KMS-11 (cell line): Measurements from ENCODE around the gene RAB28.

Experiments used
- H2AFZ ChIP-seq: fragments of 200-600 bp; sonication (generic); 2 replicates; pipeline ENCODE4 v1.6.1; 2016; ENCODE audit warnings: antibody characterized with exemption, mixed run types, low read depth
- H3K27ac ChIP-seq: fragments of 200-600 bp; sonication (generic); 2 replicates; pipeline ENCODE4 v1.6.1; 2016; ENCODE audit warnings: mild to moderate bottlenecking, mixed run types
- H3K27me3 ChIP-seq: fragments of 200-600 bp; sonication (generic); 2 replicates; pipeline ENCODE4 v1.6.1; 2017; ENCODE audit warnings: mild to moderate bottlenecking, low read depth, mixed run types, moderate library complexity; ENCODE audit not compliant: insufficient read depth
- H3K36me3 ChIP-seq: fragments of 200-600 bp; sonication (generic); 2 replicates; pipeline ENCODE4 v1.6.1; 2017; ENCODE audit warnings: mild to moderate bottlenecking, mixed run types; ENCODE audit not compliant: insufficient read depth
- H3K4me1 ChIP-seq: fragments of 200-600 bp; sonication (generic); 2 replicates; pipeline ENCODE4 v1.6.1; 2016; ENCODE audit warnings: mild to moderate bottlenecking, low read depth, mixed run types; ENCODE audit not compliant: poor library complexity, severe bottlenecking
- H3K4me2 ChIP-seq: fragments of 200-600 bp; sonication (generic); 2 replicates; pipeline ENCODE4 v1.7.0; 2016; ENCODE audit warnings: mild to moderate bottlenecking, mixed run types
- H3K4me3 ChIP-seq: fragments of 200-600 bp; sonication (generic); IDR thresholded peaks from 2 replicates; pipeline ENCODE4 v1.6.1; 2017; ENCODE audit warnings: low read depth, low read length, mixed read lengths; ENCODE audit not compliant: insufficient read depth
- H3K79me2 ChIP-seq: fragments of 200-600 bp; sonication (generic); 2 replicates; pipeline ENCODE4 v1.6.1; 2016; ENCODE audit warnings: low read depth, mixed run types; ENCODE audit not compliant: insufficient read depth
- H3K9ac ChIP-seq: fragments of 200-600 bp; sonication (generic); 2 replicates; pipeline ENCODE4 v1.6.1; 2016; ENCODE audit warnings: mild to moderate bottlenecking, mixed run types
- H4K20me1 ChIP-seq: fragments of 200-600 bp; sonication (generic); 2 replicates; pipeline ENCODE4 v1.6.1; 2016; ENCODE audit warnings: mild to moderate bottlenecking, mixed run types; ENCODE audit not compliant: insufficient read depth
- CTCF ChIP-seq: fragments of 200-600 bp; sonication (generic); conservative IDR thresholded peaks from 2 replicates; pipeline ENCODE4 v1.6.1; 2017; ENCODE audit warnings: low read depth, mild to moderate bottlenecking, antibody characterized with exemption, low read length, moderate library complexity, mixed read lengths

The RAB28 gene

GRCh38 chr4:13484749-13485221 lies 645 bp upstream of the RAB28 start:
- TF ChIP-seq CTCF: no peak
- peaks cover 43% of the 10 kb centered on the region for H3K79me2 ChIP-seq
- peak overlapping the region; percentile 59 for H3K4me2 ChIP-seq
- H3K36me3 ChIP-seq: no peaks in the 10 kb centered on the region
- H3K9ac ChIP-seq: peak overlapping the region; percentile 68; the same call in 1 of the 2 replicates
- H3K27ac ChIP-seq: peak overlapping the region; percentile 72
- no peaks in the 10 kb centered on the region for H3K27me3 ChIP-seq
- no peaks in the 10 kb centered on the region for H4K20me1 ChIP-seq
- H3K4me1 ChIP-seq: peaks cover 19% of the 10 kb centered on the region
- H3K4me3 ChIP-seq: no peak overlapping the region
- H2AFZ ChIP-seq: peak overlapping the region; percentile 55

GRCh38 chr4:13483768-13484121 lies 395 bp downstream of the RAB28 start:
- H3K4me2 ChIP-seq: peak overlapping the region; percentile 88; the same call in 1 of the 2 replicates
- no peaks in the 10 kb centered on the region for H4K20me1 ChIP-seq
- H3K9ac ChIP-seq: peak overlapping the region; percentile 68
- no peaks in the 10 kb centered on the region for H3K36me3 ChIP-seq
- peak overlapping the region; percentile 72 for H3K27ac ChIP-seq
- H3K27me3 ChIP-seq: no peaks in the 10 kb centered on the region
- peaks cover 27% of the 10 kb centered on the region for H3K4me1 ChIP-seq
- H2AFZ ChIP-seq: no peak overlapping the region
- TF ChIP-seq CTCF: no peak
- peaks cover 54% of the 10 kb centered on the region for H3K79me2 ChIP-seq
- H3K4me3 ChIP-seq: peak overlapping the region; percentile 64

GRCh38 chr4:13483136-13483767 lies 888 bp downstream of the RAB28 start:
- peak overlapping the region; percentile 75 for H3K4me3 ChIP-seq
- H4K20me1 ChIP-seq: no peaks in the 10 kb centered on the region
- H3K27me3 ChIP-seq: no peaks in the 10 kb centered on the region
- peak overlapping the region; percentile 72 for H3K27ac ChIP-seq
- H3K79me2 ChIP-seq: peaks cover 59% of the 10 kb centered on the region
- H3K4me1 ChIP-seq: peaks cover 32% of the 10 kb centered on the region
- peak overlapping the region; percentile 68 for H3K9ac ChIP-seq
- H2AFZ ChIP-seq: no peak overlapping the region
- no peaks in the 10 kb centered on the region for H3K36me3 ChIP-seq
- H3K4me2 ChIP-seq: peak overlapping the region; percentile 88; the same call in 1 of the 2 replicates
- no peak for TF ChIP-seq CTCF

- peak overlapping the region; percentile 72 for H3K27ac ChIP-seq
- no peak overlapping the region for H3K4me3 ChIP-seq
Measured at GRCh38 chr4:13481569-13481968, 2.6 kb downstream of the RAB28 start.

More at GRCh38 chr4:13481569-13481968, 2.6 kb downstream of the RAB28 start:
- H3K79me2 ChIP-seq: peaks cover 67% of the 10 kb centered on the region
- no peak for TF ChIP-seq CTCF
- H3K27me3 ChIP-seq: no peaks in the 10 kb centered on the region
- H4K20me1 ChIP-seq: no peaks in the 10 kb centered on the region
- H2AFZ ChIP-seq: no peak overlapping the region
- peak overlapping the region; percentile 88 for H3K4me2 ChIP-seq
- H3K36me3 ChIP-seq: no peaks in the 10 kb centered on the region
- H3K9ac ChIP-seq: peak overlapping the region; percentile 68
- peaks cover 48% of the 10 kb centered on the region for H3K4me1 ChIP-seq
